Hindlimb muscle (tissue), 1 donor: ENCODE data around the gene PRORP. TPM values are rescaled to one million over a fixed set of nuclear protein-coding genes. Genes with fewer than 3 reads are reported as not detected.
"Not testable (repeated sequence)": the region's sequence is repeated elsewhere in the genome, so short reads cannot be mapped to it uniquely, and the experiment has no call there.

ENCODE experiments used
- DNase-seq: peaks from one replicate; pipeline ENCODE4 v3.0.0-alpha.2; 2013
- polyA plus RNA-seq: library from polyadenylated mRNA; unstranded; fragments of 120-200 nt; gene quantifications from one replicate; pipeline ENCODE4 v1.2.1, GENCODE V29; 2013; ENCODE audit not compliant: insufficient read length

PRORP gene
- polyA plus RNA-seq: 17.1 TPM

GRCh38 chr14:35121887-35122695, at the start of gene PRORP, which contains the start of gene PPP2R3C:
TSS of gene PRORP (plus strand) at chr14:35122552. CDS start at chr14:35123246, 694 bp downstream.
TSS of gene PPP2R3C (minus strand) at chr14:35121990. CDS start at chr14:35121959, 31 bp downstream.
- DNase-seq: peak; percentile 92

GRCh38 chr14:35073486-35073885, 48.9 kb upstream of the PRORP start:
- DNase-seq: no peak

- DNase-seq: no peak
Observed at GRCh38 chr14:35078082-35078481, 44.3 kb upstream of the PRORP start.

DNA sequence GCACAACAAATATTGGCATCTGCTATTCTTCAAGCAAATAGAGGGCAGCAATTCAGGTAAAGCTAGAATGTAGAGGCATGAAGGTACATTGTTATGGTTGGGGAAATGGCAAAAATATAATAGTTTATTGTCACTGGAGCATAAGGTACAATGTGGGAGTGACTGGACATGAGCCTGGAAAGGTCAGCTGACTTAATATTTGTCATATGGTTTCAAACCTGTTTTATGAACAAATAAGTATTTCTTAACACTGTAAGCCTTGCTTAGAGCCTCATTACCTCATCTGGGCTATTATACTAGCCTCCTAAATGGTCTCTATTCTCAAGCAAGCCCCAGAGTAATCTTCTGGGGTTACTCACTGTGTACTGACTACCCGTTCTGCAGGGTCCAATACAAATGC, 42.6 kb upstream of the PRORP start:
- no peak for DNase-seq

DNA sequence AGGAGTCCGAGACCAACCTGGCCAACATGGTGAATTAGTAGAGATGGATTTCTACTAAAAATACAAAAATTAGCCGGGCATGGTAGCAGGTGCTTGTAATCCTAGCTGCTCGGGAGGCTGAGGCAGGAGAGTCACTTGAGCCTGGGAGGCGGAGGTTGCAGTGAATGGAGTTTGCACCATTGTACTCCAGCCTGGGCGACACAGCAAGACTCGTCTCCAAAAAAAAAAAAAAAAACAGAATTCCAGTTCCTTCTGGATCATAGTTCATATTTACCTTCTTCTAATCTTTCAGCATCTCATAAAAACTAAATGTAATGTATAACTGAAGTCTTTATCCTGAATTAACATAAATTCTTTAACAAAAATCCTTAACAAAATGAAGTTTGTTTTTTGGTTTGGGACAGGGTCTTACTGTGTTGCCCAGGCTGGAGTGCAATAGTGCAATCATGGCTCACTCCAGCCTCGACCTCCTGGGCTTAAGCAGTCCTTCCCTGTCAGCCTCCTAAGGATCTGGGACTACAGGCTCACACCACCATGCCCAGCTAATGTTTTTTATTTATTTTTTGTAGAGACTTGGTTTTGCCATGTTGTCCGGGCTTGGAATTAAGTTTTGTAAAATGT, 38.7 kb upstream of the PRORP start:
- DNase-seq: no peak

DNA sequence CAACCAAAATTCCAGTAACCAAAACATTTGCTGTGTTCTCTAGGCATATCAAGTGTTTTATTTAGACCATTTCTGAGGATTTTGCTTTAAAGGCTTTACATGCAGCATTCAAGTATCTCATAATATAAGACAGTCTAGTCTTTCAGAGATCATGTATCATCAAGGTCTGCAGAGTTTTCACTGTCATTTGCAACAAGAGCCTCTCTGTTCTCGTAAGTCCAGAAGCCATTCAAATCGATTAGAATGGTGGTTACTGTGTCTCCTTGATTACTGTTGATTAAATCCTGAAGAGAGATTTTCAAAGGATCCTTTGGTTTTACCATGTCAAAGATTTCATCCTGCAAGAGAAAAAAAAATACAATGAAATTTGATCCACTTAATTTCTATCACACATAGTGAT, 36.9 kb upstream of the PRORP start:
- DNase-seq: no peak

DNA sequence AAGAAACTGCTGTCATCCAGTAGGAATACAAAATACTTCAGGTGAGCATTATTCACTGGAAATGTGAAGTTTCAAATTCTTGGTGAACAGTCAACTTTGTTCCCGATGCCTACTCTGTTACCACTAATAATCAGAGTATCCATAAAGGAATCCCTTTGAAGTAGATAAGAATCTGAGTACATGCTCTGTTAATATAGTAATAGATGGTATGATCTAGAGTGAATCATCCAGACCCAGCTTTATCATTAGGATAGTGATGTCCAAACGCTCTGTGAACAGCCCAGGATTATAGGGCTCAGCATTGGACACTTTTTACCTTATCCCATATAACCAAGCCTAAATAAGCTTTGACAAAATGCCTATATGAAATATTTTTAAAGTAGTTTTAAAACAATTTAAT, 33.8 kb upstream of the PRORP start:
- no peak for DNase-seq

DNA sequence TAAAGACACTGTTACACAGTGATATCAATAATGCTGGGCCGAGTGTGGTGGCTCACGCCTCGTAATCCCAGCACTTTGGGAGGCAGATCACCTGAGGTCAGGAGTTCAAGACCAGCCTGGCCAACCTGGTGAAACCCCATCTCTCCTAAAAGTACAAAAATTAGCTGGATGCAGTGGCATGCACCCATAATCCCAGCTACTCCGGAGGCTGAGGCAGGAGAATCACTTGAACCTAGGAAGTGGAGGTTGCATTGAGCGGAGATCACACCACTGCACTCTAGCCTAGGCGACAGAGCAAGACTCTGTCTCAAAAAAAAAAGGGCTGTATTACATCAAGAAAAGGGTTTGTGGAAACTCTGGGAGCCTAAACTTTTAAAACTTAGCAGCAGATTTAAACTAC, 27.7 kb upstream of the PRORP start:
- DNase-seq: not testable (repeated sequence)

- no peak for DNase-seq
Observed at GRCh38 chr14:35107866-35108265, 14.5 kb upstream of the PRORP start.

GRCh38 chr14:35112641-35113040, 9.7 kb upstream of the PRORP start:
- no peak for DNase-seq

GRCh38 chr14:35113308-35113950, 8.9 kb upstream of the PRORP start:
- DNase-seq: no peak

DNA sequence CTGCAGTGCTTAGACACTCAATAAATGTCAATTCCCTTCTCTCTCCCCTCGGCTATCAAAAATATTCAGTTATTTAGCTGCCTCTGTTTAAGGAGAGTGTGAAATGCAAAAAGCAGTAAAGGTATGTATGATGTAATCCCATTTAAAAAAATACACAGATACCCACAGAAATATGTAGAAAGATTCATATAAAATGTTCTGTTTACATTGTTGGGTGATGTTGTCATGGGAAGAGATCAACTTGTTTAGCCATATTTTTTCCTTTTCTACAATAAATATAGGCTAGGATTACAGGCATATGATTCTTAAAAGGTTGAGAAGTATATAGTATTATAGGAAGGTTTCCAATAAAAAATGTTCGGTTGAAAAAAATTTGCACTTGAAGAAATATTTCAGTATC, 8.3 kb upstream of the PRORP start:
- DNase-seq: no peak

GRCh38 chr14:35116242-35116641, 6.1 kb upstream of the PRORP start:
- DNase-seq: no peak

DNA sequence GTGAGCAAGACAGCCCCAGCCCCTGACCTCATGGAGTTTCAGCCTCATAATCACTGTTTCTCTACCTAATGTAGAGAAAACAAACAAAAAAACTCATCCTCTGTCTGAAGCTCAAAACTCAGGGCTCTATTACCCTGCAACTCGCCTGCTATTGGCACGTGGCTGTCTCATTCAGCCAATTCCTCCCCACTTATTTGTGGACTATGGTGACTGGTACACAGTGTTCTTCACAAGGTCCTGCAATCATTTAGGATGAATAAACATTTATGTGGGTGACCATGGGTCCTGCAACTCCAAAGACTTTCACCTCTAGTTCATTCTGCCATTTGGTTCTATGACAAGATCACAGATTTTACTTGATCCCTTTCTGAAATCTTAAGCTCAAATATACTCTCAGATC, 5.2 kb upstream of the PRORP start:
- no peak for DNase-seq

DNA sequence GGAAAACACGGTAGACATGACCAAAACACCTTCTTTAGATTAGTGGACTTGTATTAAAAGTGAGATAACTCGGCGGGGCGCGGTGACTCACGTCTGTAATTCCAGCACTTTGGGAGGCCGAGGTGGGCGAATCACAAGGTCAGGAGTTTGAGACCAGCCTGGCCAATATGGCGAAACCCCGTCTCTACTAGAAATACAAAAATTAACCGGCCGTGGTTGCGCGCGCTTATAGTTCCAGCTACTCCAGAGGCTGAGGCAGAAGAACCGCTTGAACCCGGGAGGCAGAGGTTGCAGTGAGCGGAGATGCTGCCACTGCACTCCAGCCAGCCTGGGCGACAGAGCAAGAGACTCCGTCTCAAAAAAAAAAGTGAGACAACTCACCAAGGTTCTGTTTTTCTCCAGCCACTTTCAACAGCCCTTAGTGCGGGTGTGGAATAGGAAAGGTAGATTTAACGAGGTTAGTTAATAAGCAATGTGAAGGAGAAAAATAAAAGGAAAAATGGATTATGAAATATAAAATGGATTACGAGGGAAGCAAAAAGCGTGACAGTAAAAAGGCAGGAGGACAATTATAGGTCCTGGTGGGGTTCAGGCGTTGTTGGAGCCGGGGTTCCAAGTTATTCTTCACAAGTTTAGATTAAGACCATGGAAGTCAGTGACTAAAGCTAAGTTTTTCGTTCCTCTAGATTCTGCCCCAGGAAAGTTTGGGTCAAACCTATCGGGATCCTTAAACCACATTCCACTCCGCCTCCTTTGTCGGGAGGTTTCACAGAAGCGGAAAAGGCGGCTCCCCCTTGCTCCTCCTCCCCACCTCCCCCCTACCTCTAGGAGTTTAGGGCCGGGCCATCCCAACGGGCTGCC, 1.1 kb upstream of the PRORP start:
- DNase-seq: no peak

DNA sequence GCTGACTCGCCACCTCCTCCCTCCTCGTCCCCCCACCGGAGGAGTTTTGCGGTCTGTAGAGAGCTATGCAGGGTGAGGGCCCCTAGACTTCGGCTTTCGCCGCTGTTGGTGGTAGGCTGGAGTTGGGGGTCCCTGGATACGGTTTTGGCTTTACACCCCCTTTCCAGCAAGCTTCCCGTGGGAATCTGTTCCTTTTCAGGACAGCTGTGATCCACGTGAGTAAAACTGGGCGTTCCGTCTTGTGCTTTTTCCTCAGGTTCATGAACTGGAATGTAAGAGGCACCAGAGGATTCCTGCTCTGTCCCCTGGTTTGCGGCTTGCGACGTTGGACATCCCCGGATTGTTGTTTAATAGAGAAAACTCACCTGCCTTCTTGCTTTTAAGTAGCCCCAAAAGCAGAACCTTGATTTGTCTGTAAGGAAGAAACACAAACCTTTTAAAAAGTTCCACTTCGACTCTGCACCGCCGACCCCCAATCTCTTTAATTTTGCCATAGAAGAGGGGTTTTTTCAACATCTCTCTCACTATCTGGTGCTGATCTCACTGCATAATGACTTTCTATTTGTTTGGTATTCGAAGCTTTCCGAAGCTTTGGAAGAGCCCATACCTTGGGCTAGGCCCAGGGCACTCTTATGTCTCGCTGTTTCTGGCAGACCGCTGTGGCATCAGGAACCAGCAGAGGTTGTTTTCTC, 490 bp downstream of the PRORP start:
- no peak for DNase-seq

GRCh38 chr14:35123388-35123703, 994 bp downstream of the PRORP start:
- no peak for DNase-seq

GRCh38 chr14:35124127-35124526, 1.8 kb downstream of the PRORP start:
- DNase-seq: no peak

GRCh38 chr14:35133542-35134328, 11.4 kb downstream of the PRORP start:
- no peak for DNase-seq

- no peak for DNase-seq
Observed at GRCh38 chr14:35134329-35135123, 12.2 kb downstream of the PRORP start.
